A549 (cell line): ENCODE results near the gene SOX18. TPM values are rescaled to one million over a fixed set of nuclear protein-coding genes. Genes with fewer than 3 reads are reported as not detected.

Source experiments
- ATAC-seq, 2 experiments: fragments of 200-7000 bp in 1 of 2; fragments of >200 bp in 1 of 2; cut with Nextera tagmentation in 1 of 2; cut with Tn5 transposase in 1 of 2; 3 replicates each; pipeline versions ENCODE4 v1.8.0 to v1.9.1; 2018 to 2020; ENCODE audit warnings: mild to moderate bottlenecking in 1 of 2, moderate library complexity in 1 of 2
- CTCF ChIA-PET: fragments of 300-600 bp; sonication (Branson Sonifier 250); formaldehyde crosslinking; extraction: SDS; loops from one replicate; lab custom pipeline; 2021; ENCODE audit warnings: antibody characterized with exemption, inconsistent platforms; lab: Yijun Ruan, JAX
- POLR2A ChIA-PET: fragments of 350-600 bp; formaldehyde crosslinking; extraction: SDS; loops from one replicate; lab custom pipeline; 2021; ENCODE audit warnings: antibody characterized with exemption, inconsistent platforms; lab: Yijun Ruan, JAX
- DNase-seq, 2 experiments: peaks; one replicate each; pipeline versions ENCODE4 v3.0.0 to v3.0.0-alpha.2; 2011 to 2016; ENCODE audit warnings: low read depth in 1 of 2, low spot score in 1 of 2
- FAIRE-seq: peaks from 2 replicates; lab custom pipeline; 2011; peaks lifted over from hg19 to GRCh38; lab: Jason Lieb, UNC
- H3K27ac ChIP-seq, 2 experiments: fragments of >200 bp; sonication (Bioruptor Twin); formaldehyde crosslinking; 3 replicates each; pipeline ENCODE4 v1.5.1; 2016 to 2017
- H3K4me1 ChIP-seq: fragments of >200 bp; sonication (Bioruptor Twin); formaldehyde crosslinking; 3 replicates; pipeline ENCODE4 v1.6.1; 2016
- H3K4me2 ChIP-seq: fragments of >200 bp; sonication (Bioruptor Twin); formaldehyde crosslinking; 3 replicates; pipeline ENCODE4 v1.6.1; 2016
- H3K4me3 ChIP-seq: fragments of >200 bp; sonication (Bioruptor Twin); formaldehyde crosslinking; 3 replicates; pipeline ENCODE4 v1.5.1; 2016
- H3K9me3 ChIP-seq: fragments of >200 bp; sonication (Bioruptor Twin); formaldehyde crosslinking; 3 replicates; pipeline ENCODE4 v1.6.1; 2016
- BCL3 ChIP-seq: fragments of >200 bp; sonication (Bioruptor Twin); formaldehyde crosslinking; IDR thresholded peaks from 3 replicates; pipeline ENCODE4 v1.6.1; 2016
- BHLHE40 ChIP-seq: IDR thresholded peaks from 2 replicates; pipeline ENCODE4 v1.6.1; 2012; ENCODE audit warnings: low read depth, low read length, inconsistent platforms
- CTCF ChIP-seq: fragments of >200 bp; sonication (Bioruptor Twin); formaldehyde crosslinking; IDR thresholded peaks from 3 replicates; pipeline ENCODE4 v1.5.1; 2016
- FOSB ChIP-seq: fragments of 250-450 bp; sonication (Bioruptor Pico); IDR thresholded peaks from 2 replicates; pipeline ENCODE4 v1.5.0; 2020; ENCODE audit warnings: mild to moderate bottlenecking, moderate library complexity
- HDAC2 ChIP-seq: fragments of 200-600 bp; sonication (generic); IDR thresholded peaks from 2 replicates; pipeline ENCODE4 v1.6.1; 2016
- HES2 ChIP-seq: fragments of >200 bp; sonication (Bioruptor Twin); formaldehyde crosslinking; IDR thresholded peaks from 2 replicates; pipeline ENCODE4 v1.6.1; 2016
- HOXA7 ChIP-seq: fragments of 250-450 bp; sonication (Bioruptor Pico); IDR thresholded peaks from 2 replicates; pipeline ENCODE4 v1.5.0; 2020; ENCODE audit warnings: mild to moderate bottlenecking, moderate library complexity
- JUN ChIP-seq, 2 experiments: fragments of >200 bp; sonication (Bioruptor Twin); formaldehyde crosslinking; IDR thresholded peaks; 2 replicates in 1 of 2; 3 replicates in 1 of 2; pipeline ENCODE4 v1.6.1; 2016 to 2017
- KDM5A ChIP-seq: fragments of 200-600 bp; sonication (generic); IDR thresholded peaks from 2 replicates; pipeline ENCODE4 v1.6.1; 2016; ENCODE audit warnings: antibody characterized with exemption, mild to moderate bottlenecking
- NPAS2 ChIP-seq: fragments of 250-450 bp; sonication (Bioruptor Pico); IDR thresholded peaks from 2 replicates; pipeline ENCODE4 v1.8.0; 2022; ENCODE audit warnings: mild to moderate bottlenecking, moderate library complexity, borderline replicate concordance
- RAD21 ChIP-seq, 2 experiments: fragments of >200 bp in 1 of 2; sonication (Bioruptor Twin) in 1 of 2; formaldehyde crosslinking in 1 of 2; IDR thresholded peaks in 1 of 2; conservative IDR thresholded peaks in 1 of 2; 2 replicates in 1 of 2; 3 replicates in 1 of 2; pipeline ENCODE4 v1.6.1; 2012 to 2018; ENCODE audit warnings: inconsistent platforms in 1 of 2
- RFX5 ChIP-seq: fragments of 450-650 bp; IDR thresholded peaks from 2 replicates; pipeline ENCODE4 v1.7.1; 2014; ENCODE audit warnings: antibody characterized with exemption, mild to moderate bottlenecking, moderate library complexity
- SMC3 ChIP-seq: fragments of >200 bp; sonication (Bioruptor Twin); formaldehyde crosslinking; IDR thresholded peaks from 3 replicates; pipeline ENCODE4 v1.6.1; 2018; ENCODE audit warnings: inconsistent platforms
- TFCP2L1 ChIP-seq: fragments of 250-450 bp; sonication (Bioruptor Pico); IDR thresholded peaks from 2 replicates; pipeline ENCODE4 v1.5.0; 2021; ENCODE audit warnings: mild to moderate bottlenecking
- TP53 ChIP-seq: fragments of 250-450 bp; sonication (Bioruptor Pico); IDR thresholded peaks from 2 replicates; pipeline ENCODE4 v1.5.0; 2021; ENCODE audit warnings: mild to moderate bottlenecking, moderate library complexity
- USF2 ChIP-seq: fragments of 450-650 bp; IDR thresholded peaks from 2 replicates; pipeline ENCODE4 v1.6.1; 2014; ENCODE audit warnings: antibody characterized with exemption
- ZC3H11A ChIP-seq: fragments of 450-650 bp; IDR thresholded peaks from 2 replicates; pipeline ENCODE4 v1.6.1; 2014; ENCODE audit warnings: antibody characterized with exemption, mild to moderate bottlenecking
- WGBS: methylation state at CpG from one replicate; pipeline ENCODE4 v1.1.6; 2017; ENCODE audit errors: missing lambda C conversion rate; 5-methylcytosine and 5-hydroxymethylcytosine counted together
- polyA plus RNA-seq, 4 experiments: library from polyadenylated mRNA; depleted of rRNA in 3 of 4; stranded (reverse); fragments of >200 nt; fragmentation: RNase III in 1 of 4; extraction: RNeasy Plus Mini Kit Qiagen cat#74134 plus additional on column Dnase treatment in 1 of 4; gene quantifications; 2 replicates in 3 of 4; 3 replicates in 1 of 4; pipeline ENCODE4 v1.2.3, GENCODE V29; 2011 to 2017

SOX18 gene
- polyA plus RNA-seq, 2 of the 4 experiments (the other 2 are of a cell fraction): 0.19 to 1.4 TPM

GRCh38 chr20:64069614-64070243, 20.3 kb upstream of the SOX18 start:
- DNase-seq (peak in 1 of 2 experiments; percentile 87), ATAC-seq (peak; percentile 60 to 79), FAIRE-seq (no peak)
- H3K9me3 ChIP-seq: no peaks in the 10 kb centered on the region
- no peak overlapping the region for H3K4me2 ChIP-seq
- peaks cover 25% of the 10 kb centered on the region for H3K4me1 ChIP-seq
- TF ChIP-seq JUN (IDR thresholded peaks at IDR 0.05) (no peak), BHLHE40 (no peak), RAD21 (conservative IDR thresholded peaks at IDR 0.05 in 1 of 2, IDR thresholded peaks at IDR 0.05 in 1 of 2) (peak; percentile 31 to 40; a peak in 2 of 5 replicates), ZC3H11A (no peak), CTCF (peak; percentile 68), USF2 (peak; percentile 68), SMC3 (peak; percentile 63)
- H3K4me3 ChIP-seq: no peak overlapping the region
- H3K27ac ChIP-seq: no peak overlapping the region
- CTCF ChIA-PET: interaction anchor here (0.7 to 3.7 kb wide), 19 partner anchors 10 to 547 kb away, joined by 3 to 34 read pairs (median 4); partner anchors contain the start of genes LKAAEAR1, OPRL1, PRPF6 and RGS19
- WGBS: 33% methylated on average over 4 of the region's 14 CpGs
- POLR2A ChIA-PET: no interaction called here

- no peak overlapping the region for H3K4me3 ChIP-seq
- H3K4me2 ChIP-seq: no peak overlapping the region
- CTCF ChIA-PET: interaction anchor here (0.6 to 3.7 kb wide), 19 partner anchors 9 to 546 kb away, joined by 3 to 34 read pairs (median 4); partner anchors contain the start of genes LKAAEAR1, OPRL1, RGS19 and SOX18
- 0 out of 6 replicates have a peak, but pooled peaks of 1 of the 2 experiments have one; percentile 0 for ATAC-seq
- no peak for FAIRE-seq
- no peak for DNase-seq
- no peaks in the 10 kb centered on the region for H3K9me3 ChIP-seq
- POLR2A ChIA-PET: no interaction called here
- TF ChIP-seq RFX5 (no peak), HDAC2 (no peak), ZC3H11A (no peak), USF2 (no peak), FOSB (CRISPR knock-in tag) (no peak), TFCP2L1 (CRISPR knock-in tag) (no peak), HES2 (no peak), BCL3 (no peak), NPAS2 (no peak), KDM5A (no peak), TP53 (CRISPR knock-in tag) (no peak), HOXA7 (CRISPR knock-in tag) (no peak)
- 83% methylated on average over 6 of the region's 20 CpGs for WGBS
- H3K27ac ChIP-seq: no peak overlapping the region
- peaks cover 30% of the 10 kb centered on the region for H3K4me1 ChIP-seq
Measured at GRCh38 chr20:64069209-64069613, 19.8 kb upstream of the SOX18 start.
